OCI-LY3 (cell line): ENCODE results near the gene PHF23.

Source experiments
- H2AFZ ChIP-seq: fragments of 200-600, 300-600 bp; shearing (Covaris generic); 2 replicates; pipeline ENCODE4 v1.6.0; 2014; ENCODE audit warnings: antibody characterized with exemption, low read depth, low read length
- H3K27ac ChIP-seq: fragments of 200-600, 300-600 bp; sonication (generic); 2 replicates; pipeline ENCODE4 v1.5.1; 2014; ENCODE audit warnings: mild to moderate bottlenecking, low read length, moderate library complexity, mixed read lengths
- H3K27me3 ChIP-seq: fragments of 200-600, 300-600 bp; sonication (generic); 2 replicates; pipeline ENCODE4 v1.6.1; 2014; ENCODE audit warnings: low read depth, low read length, mixed read lengths
- H3K36me3 ChIP-seq: fragments of 200-600, 300-600 bp; sonication (generic); replicated peaks from 2 replicates; pipeline ENCODE3; 2014; ENCODE audit warnings: low read depth, low read length, mixed read lengths
- H3K4me1 ChIP-seq: fragments of 300-600, 200-600 bp; sonication (generic); 2 replicates; pipeline ENCODE4 v1.6.1; 2014; ENCODE audit warnings: low read length, mixed read lengths
- H3K4me2 ChIP-seq: fragments of 200-600, 300-600 bp; sonication (generic); 2 replicates; pipeline ENCODE4 v1.6.1; 2014; ENCODE audit warnings: low read length, mixed read lengths
- H3K4me3 ChIP-seq: fragments of 300-600, 200-600 bp; sonication (generic); 2 replicates; pipeline ENCODE4 v1.5.1; 2014; ENCODE audit warnings: antibody characterized with exemption, mild to moderate bottlenecking, low read length, moderate library complexity
- H3K79me2 ChIP-seq: fragments of 300-600, 200-600 bp; shearing (Covaris generic); 2 replicates; pipeline ENCODE4 v1.6.1; 2014; ENCODE audit warnings: mild to moderate bottlenecking, low read length, mixed read lengths
- H3K9ac ChIP-seq: fragments of 300-600, 200-600 bp; shearing (Covaris generic); 2 replicates; pipeline ENCODE4 v1.6.0; 2014; ENCODE audit warnings: mild to moderate bottlenecking, low read length, moderate library complexity
- H3K9me3 ChIP-seq: fragments of 200-600, 300-600 bp; shearing (Covaris generic); 2 replicates; pipeline ENCODE4 v1.6.1; 2014; ENCODE audit warnings: low read length, mixed read lengths; ENCODE audit not compliant: insufficient read depth
- H4K20me1 ChIP-seq: fragments of 200-600, 300-600 bp; sonication (generic); 2 replicates; pipeline ENCODE4 v1.6.1; 2016; ENCODE audit warnings: low read length, mixed read lengths; ENCODE audit not compliant: insufficient read depth
- EZH2phosphoT487 ChIP-seq: fragments of 200-600 bp; shearing (Covaris generic); IDR thresholded peaks from 2 replicates; pipeline ENCODE4 v1.6.1; 2018; ENCODE audit warnings: antibody characterized with exemption, mixed run types, low read depth
- TF ChIP-seq, protein P1 (sequence below): fragments of 200-600, 300-600 bp; sonication (generic); IDR thresholded peaks from 2 replicates; pipeline ENCODE4 v1.5.1; 2014; ENCODE audit warnings: antibody characterized with exemption, low read length, low read depth

The PHF23 gene

DNA sequence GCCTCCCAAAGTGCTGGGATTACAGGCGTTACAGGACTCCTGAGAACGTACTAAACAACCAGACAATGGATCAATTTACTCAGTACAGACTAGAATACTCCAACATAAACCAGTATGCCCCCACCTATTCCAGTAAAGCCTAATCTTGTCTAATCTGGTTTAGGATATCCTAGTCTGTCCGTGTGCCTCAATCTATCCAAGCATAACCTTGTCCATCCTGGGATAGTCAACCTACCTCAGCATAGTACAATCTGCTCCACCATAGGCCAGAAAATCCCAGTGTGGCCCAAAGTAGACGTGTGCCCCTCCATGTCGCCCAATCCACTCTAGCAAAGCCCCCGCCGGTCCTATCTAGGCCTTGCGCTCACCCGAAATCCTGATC lies 5.6 kb downstream of the PHF23 start:
- TF ChIP-seq, protein P1, sequence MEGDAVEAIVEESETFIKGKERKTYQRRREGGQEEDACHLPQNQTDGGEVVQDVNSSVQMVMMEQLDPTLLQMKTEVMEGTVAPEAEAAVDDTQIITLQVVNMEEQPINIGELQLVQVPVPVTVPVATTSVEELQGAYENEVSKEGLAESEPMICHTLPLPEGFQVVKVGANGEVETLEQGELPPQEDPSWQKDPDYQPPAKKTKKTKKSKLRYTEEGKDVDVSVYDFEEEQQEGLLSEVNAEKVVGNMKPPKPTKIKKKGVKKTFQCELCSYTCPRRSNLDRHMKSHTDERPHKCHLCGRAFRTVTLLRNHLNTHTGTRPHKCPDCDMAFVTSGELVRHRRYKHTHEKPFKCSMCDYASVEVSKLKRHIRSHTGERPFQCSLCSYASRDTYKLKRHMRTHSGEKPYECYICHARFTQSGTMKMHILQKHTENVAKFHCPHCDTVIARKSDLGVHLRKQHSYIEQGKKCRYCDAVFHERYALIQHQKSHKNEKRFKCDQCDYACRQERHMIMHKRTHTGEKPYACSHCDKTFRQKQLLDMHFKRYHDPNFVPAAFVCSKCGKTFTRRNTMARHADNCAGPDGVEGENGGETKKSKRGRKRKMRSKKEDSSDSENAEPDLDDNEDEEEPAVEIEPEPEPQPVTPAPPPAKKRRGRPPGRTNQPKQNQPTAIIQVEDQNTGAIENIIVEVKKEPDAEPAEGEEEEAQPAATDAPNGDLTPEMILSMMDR: no peak
- TF ChIP-seq EZH2phosphoT487: no peak
- H3K4me3 ChIP-seq: peak overlapping the region; percentile 99
- peaks cover 11% of the 10 kb centered on the region for H4K20me1 ChIP-seq
- no peaks in the 10 kb centered on the region for H3K9me3 ChIP-seq
- peak overlapping the region; percentile 58 for H3K27ac ChIP-seq
- H3K9ac ChIP-seq: peak overlapping the region; percentile 90
- no peak overlapping the region for H2AFZ ChIP-seq
- peaks cover 13% of the 10 kb centered on the region for H3K36me3 ChIP-seq
- peaks cover 61% of the 10 kb centered on the region for H3K79me2 ChIP-seq
- H3K4me1 ChIP-seq: peaks cover 12% of the 10 kb centered on the region
- peak overlapping the region; percentile 70 for H3K4me2 ChIP-seq
- no peaks in the 10 kb centered on the region for H3K27me3 ChIP-seq

DNA sequence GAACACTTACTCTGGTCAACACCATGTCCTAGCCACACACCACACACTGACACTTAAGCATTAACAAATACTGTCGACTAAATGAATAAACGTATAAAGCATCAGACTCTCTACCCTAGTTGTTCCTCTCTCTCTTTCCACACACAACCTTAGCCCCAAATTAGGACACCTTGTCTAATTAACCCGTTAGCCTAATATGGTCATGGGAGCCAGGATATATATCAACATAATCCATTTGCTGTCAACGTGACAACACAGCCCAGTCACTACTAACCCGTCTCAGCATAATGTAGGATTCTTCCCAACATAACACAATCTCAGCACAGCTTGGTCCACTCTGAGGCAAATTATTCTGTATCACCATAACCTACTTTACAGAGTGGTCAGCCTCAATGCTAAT lies 7.1 kb downstream of the PHF23 start:
- Histone ChIP-seq H3K4me2 (no peak overlapping the region), H3K4me3 (no peak overlapping the region), H4K20me1 (peaks cover 6% of the 10 kb centered on the region; the same call in 1 of the 2 replicates), H3K4me1 (peaks cover 7% of the 10 kb centered on the region), H3K36me3 (peaks cover 12% of the 10 kb centered on the region), H3K9me3 (no peaks in the 10 kb centered on the region), H3K27me3 (no peaks in the 10 kb centered on the region), H3K9ac (no peak overlapping the region), H3K79me2 (peaks cover 46% of the 10 kb centered on the region), H2AFZ (no peak overlapping the region), H3K27ac (no peak overlapping the region)
- TF ChIP-seq EZH2phosphoT487: no peak
- TF ChIP-seq, protein P1: no peak

DNA sequence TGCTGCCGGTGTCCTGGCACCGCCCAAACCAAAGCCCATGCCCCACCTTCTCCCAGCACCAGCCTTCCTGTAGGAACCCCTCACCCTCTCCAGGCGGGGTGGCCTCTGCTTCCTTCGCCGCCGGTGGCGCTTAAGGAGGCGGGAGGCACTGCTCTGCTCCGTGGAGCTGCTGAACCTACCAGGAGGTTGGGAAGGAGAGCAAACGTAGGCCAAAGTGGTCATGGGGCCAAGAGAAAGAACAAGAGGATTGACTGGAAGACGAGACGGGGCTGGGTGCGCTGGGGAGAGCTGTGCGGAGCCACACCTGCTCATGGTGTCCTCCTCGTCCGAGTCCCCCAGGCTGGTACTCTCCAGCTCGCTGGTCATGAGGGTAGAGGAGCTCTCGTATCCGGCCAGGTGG lies 9.8 kb downstream of the PHF23 start:
- Histone ChIP-seq H3K4me1 (peaks cover 4% of the 10 kb centered on the region), H3K9me3 (no peaks in the 10 kb centered on the region), H2AFZ (no peak overlapping the region), H3K4me2 (no peak overlapping the region), H3K79me2 (peaks cover 32% of the 10 kb centered on the region), H3K27ac (no peak overlapping the region), H3K36me3 (no peaks in the 10 kb centered on the region), H3K9ac (no peak overlapping the region), H3K4me3 (no peak overlapping the region), H3K27me3 (no peaks in the 10 kb centered on the region), H4K20me1 (peaks cover 6% of the 10 kb centered on the region; the same call in 1 of the 2 replicates)
- no peak for TF ChIP-seq EZH2phosphoT487
- TF ChIP-seq, protein P1: no peak

DNA sequence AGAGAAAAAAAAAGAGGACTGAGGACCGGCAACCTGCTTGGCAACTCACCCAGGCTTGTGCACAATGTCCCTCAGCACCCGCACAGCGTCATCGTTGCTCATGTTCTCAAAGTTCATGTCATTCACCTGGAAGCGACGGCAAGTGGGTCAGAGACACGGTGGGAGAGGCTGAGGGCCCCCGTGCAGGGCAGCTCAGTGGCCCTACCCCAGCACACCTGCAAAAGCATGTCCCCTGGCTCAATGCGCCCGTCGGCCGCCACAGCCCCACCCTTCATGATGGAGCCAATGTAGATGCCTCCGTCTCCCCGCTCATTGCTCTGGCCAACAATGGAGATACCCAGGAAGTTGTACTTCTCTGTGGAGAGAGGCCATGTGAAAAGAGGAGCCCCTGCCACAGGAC lies 10.3 kb downstream of the PHF23 start:
- Histone ChIP-seq H3K4me3 (no peak overlapping the region), H3K79me2 (peaks cover 29% of the 10 kb centered on the region), H3K9me3 (no peaks in the 10 kb centered on the region), H3K4me1 (peaks cover 4% of the 10 kb centered on the region), H3K36me3 (peaks cover 1% of the 10 kb centered on the region), H3K27ac (no peak overlapping the region), H3K4me2 (no peak overlapping the region), H3K9ac (no peak overlapping the region), H2AFZ (no peak overlapping the region), H4K20me1 (peaks cover 6% of the 10 kb centered on the region; the same call in 1 of the 2 replicates), H3K27me3 (no peaks in the 10 kb centered on the region)
- TF ChIP-seq, protein P1: no peak
- TF ChIP-seq EZH2phosphoT487: no peak
